Stimulated activated naive CD8-positive, alpha-beta T cell treated with anti-CD3 and anti-CD28 coated beads, Interleukin-15, amount 100 ng/mL, for 72 hours (primary cell): ENCODE results near the gene UST.
"Not testable (repeated sequence)": the region's sequence is repeated elsewhere in the genome, so short reads cannot be mapped to it uniquely, and the experiment has no call there.

Experiments
- ATAC-seq: fragments of 150-1000 bp; cut with Tn5 transposase; 2 replicates; pipeline ENCODE4 v1.10.0; 2021; ENCODE audit warnings: mild to moderate bottlenecking, moderate library complexity
- DNase-seq, 2 donors: peaks; one replicate each; pipeline ENCODE4 v3.0.0; 2021 to 2022
- H3K27ac Mint-ChIP-seq, 2 donors: one replicate each; pipeline ENCODE4 v1.8.0; 2022; ENCODE audit warnings: mild to moderate bottlenecking in 2 of 2, mixed read lengths in 2 of 2, moderate library complexity in 2 of 2
- H3K27me3 Mint-ChIP-seq: one replicate; pipeline ENCODE4 v1.8.0; 2022; ENCODE audit warnings: mixed read lengths
- H3K4me1 Mint-ChIP-seq: one replicate; pipeline ENCODE4 v1.8.0; 2022; ENCODE audit warnings: mild to moderate bottlenecking, mixed read lengths
- H3K4me3 Mint-ChIP-seq, 2 donors: one replicate each; pipeline ENCODE4 v1.8.0; 2022; ENCODE audit warnings: mild to moderate bottlenecking in 2 of 2, mixed read lengths in 2 of 2, moderate library complexity in 1 of 2
- H3K9me3 Mint-ChIP-seq, 2 donors: one replicate each; pipeline ENCODE4 v1.8.0; 2022; ENCODE audit warnings: mixed read lengths in 2 of 2

Gene UST

GRCh38 chr6:148974351-148974750 lies 227.5 kb downstream of the UST start:
- no peak overlapping the region for H3K4me3 Mint-ChIP-seq
- no peak overlapping the region for H3K27ac Mint-ChIP-seq
- H3K4me1 Mint-ChIP-seq = peaks cover 6% of the 10 kb centered on the region
- no peaks in the 10 kb centered on the region for H3K9me3 Mint-ChIP-seq
- H3K27me3 Mint-ChIP-seq = peaks cover 22% of the 10 kb centered on the region
- DNase-seq (no peak), ATAC-seq (no peak)

- not testable (repeated sequence) for H3K9me3 Mint-ChIP-seq, ATAC-seq, H3K27ac Mint-ChIP-seq, H3K27me3 Mint-ChIP-seq, DNase-seq, H3K4me3 Mint-ChIP-seq, H3K4me1 Mint-ChIP-seq
These were observed 231.5 kb downstream of the UST start for GRCh38 chr6:148978298-148978697.

- H3K27ac Mint-ChIP-seq = no peak overlapping the region
- no peaks in the 10 kb centered on the region for H3K4me1 Mint-ChIP-seq
- H3K27me3 Mint-ChIP-seq = no peaks in the 10 kb centered on the region
- DNase-seq (no peak), ATAC-seq (no peak)
- H3K4me3 Mint-ChIP-seq = no peak overlapping the region
- no peaks in the 10 kb centered on the region for H3K9me3 Mint-ChIP-seq
These were observed 232.4 kb downstream of the UST start for GRCh38 chr6:148979014-148979901.

GRCh38 chr6:148980234-148980633 lies 233.4 kb downstream of the UST start:
- Mint-ChIP-seq H3K9me3 (no peaks in the 10 kb centered on the region), H3K27ac (no peak overlapping the region), H3K27me3 (no peaks in the 10 kb centered on the region), H3K4me3 (no peak overlapping the region), H3K4me1 (no peaks in the 10 kb centered on the region)
- DNase-seq = no peak
- ATAC-seq = no peak

- Mint-ChIP-seq H3K27ac (no peak overlapping the region), H3K4me3 (no peak overlapping the region), H3K9me3 (no peaks in the 10 kb centered on the region), H3K27me3 (no peaks in the 10 kb centered on the region), H3K4me1 (no peaks in the 10 kb centered on the region)
- ATAC-seq (no peak), DNase-seq (no peak)
These were observed 234.7 kb downstream of the UST start for GRCh38 chr6:148981515-148981914.

GRCh38 chr6:148983101-148983761 lies 236.4 kb downstream of the UST start:
- no peak overlapping the region for H3K27ac Mint-ChIP-seq
- no peaks in the 10 kb centered on the region for H3K9me3 Mint-ChIP-seq
- DNase-seq (no peak), ATAC-seq (no peak)
- no peak overlapping the region for H3K4me3 Mint-ChIP-seq
- no peaks in the 10 kb centered on the region for H3K4me1 Mint-ChIP-seq
- H3K27me3 Mint-ChIP-seq = no peaks in the 10 kb centered on the region

- DNase-seq = no peak
- Mint-ChIP-seq H3K27me3 (no peaks in the 10 kb centered on the region), H3K4me1 (no peaks in the 10 kb centered on the region), H3K9me3 (no peaks in the 10 kb centered on the region), H3K27ac (no peak overlapping the region), H3K4me3 (no peak overlapping the region)
- no peak for ATAC-seq
These were observed 237.1 kb downstream of the UST start for GRCh38 chr6:148983966-148984365.

- no peak for DNase-seq
- Mint-ChIP-seq H3K27me3 (no peaks in the 10 kb centered on the region), H3K4me1 (no peaks in the 10 kb centered on the region), H3K4me3 (no peak overlapping the region), H3K9me3 (no peaks in the 10 kb centered on the region), H3K27ac (no peak overlapping the region)
- no peak for ATAC-seq
These were observed 237.8 kb downstream of the UST start for GRCh38 chr6:148984531-148985056.

GRCh38 chr6:148985499-148985898 lies 238.7 kb downstream of the UST start:
- ATAC-seq = no peak
- Mint-ChIP-seq H3K4me3 (no peak overlapping the region), H3K27ac (no peak overlapping the region), H3K4me1 (no peaks in the 10 kb centered on the region), H3K9me3 (no peaks in the 10 kb centered on the region), H3K27me3 (no peaks in the 10 kb centered on the region)
- no peak for DNase-seq

- no peaks in the 10 kb centered on the region for H3K4me1 Mint-ChIP-seq
- H3K27me3 Mint-ChIP-seq = no peaks in the 10 kb centered on the region
- DNase-seq = no peak
- H3K4me3 Mint-ChIP-seq = no peak overlapping the region
- no peak for ATAC-seq
- H3K9me3 Mint-ChIP-seq = no peaks in the 10 kb centered on the region
- no peak overlapping the region for H3K27ac Mint-ChIP-seq
These were observed 239.8 kb downstream of the UST start for GRCh38 chr6:148986608-148987007.

- Mint-ChIP-seq H3K27ac (no peak overlapping the region), H3K27me3 (no peaks in the 10 kb centered on the region), H3K4me1 (no peaks in the 10 kb centered on the region), H3K9me3 (no peaks in the 10 kb centered on the region), H3K4me3 (no peak overlapping the region)
- no peak for DNase-seq
- no peak for ATAC-seq
These were observed 241.2 kb downstream of the UST start for GRCh38 chr6:148987982-148988381.

GRCh38 chr6:148989585-148989984 lies 242.8 kb downstream of the UST start:
- no peaks in the 10 kb centered on the region for H3K9me3 Mint-ChIP-seq
- H3K4me1 Mint-ChIP-seq = no peaks in the 10 kb centered on the region
- DNase-seq (no peak), ATAC-seq (no peak)
- H3K27ac Mint-ChIP-seq = no peak overlapping the region
- H3K4me3 Mint-ChIP-seq = no peak overlapping the region
- H3K27me3 Mint-ChIP-seq = no peaks in the 10 kb centered on the region

GRCh38 chr6:148990403-148990802 lies 243.6 kb downstream of the UST start:
- H3K4me3 Mint-ChIP-seq = no peak overlapping the region
- ATAC-seq = no peak
- no peak for DNase-seq

GRCh38 chr6:148996815-148997214 lies 250.0 kb downstream of the UST start:
- Mint-ChIP-seq H3K4me3 (no peak overlapping the region), H3K4me1 (peaks cover 12% of the 10 kb centered on the region)

More at GRCh38 chr6:148990403-148990802, 243.6 kb downstream of the UST start:
- peak overlapping the region in 1 of 2 donors; percentile 3 for H3K27ac Mint-ChIP-seq
- no peaks in the 10 kb centered on the region for H3K4me1 Mint-ChIP-seq
- H3K27me3 Mint-ChIP-seq = no peaks in the 10 kb centered on the region
- H3K9me3 Mint-ChIP-seq = no peaks in the 10 kb centered on the region

GRCh38 chr6:148997865-148998264 lies 251.0 kb downstream of the UST start:
- Mint-ChIP-seq H3K4me1 (peaks cover 12% of the 10 kb centered on the region), H3K4me3 (no peak overlapping the region), H3K27me3 (no peaks in the 10 kb centered on the region), H3K27ac (no peak overlapping the region), H3K9me3 (peaks cover 11 to 24% of the 10 kb centered on the region in 2 donors)
- ATAC-seq (no peak), DNase-seq (no peak)

More at GRCh38 chr6:148996815-148997214, 250.0 kb downstream of the UST start:
- DNase-seq (no peak), ATAC-seq (no peak)
- H3K27me3 Mint-ChIP-seq = no peaks in the 10 kb centered on the region
- H3K9me3 Mint-ChIP-seq = peaks cover 9 to 21% of the 10 kb centered on the region in 2 donors
- H3K27ac Mint-ChIP-seq = no peak overlapping the region

GRCh38 chr6:148998704-148999103 lies 251.9 kb downstream of the UST start:
- peaks cover 11 to 24% of the 10 kb centered on the region in 2 donors for H3K9me3 Mint-ChIP-seq
- H3K4me3 Mint-ChIP-seq = no peak overlapping the region
- H3K27me3 Mint-ChIP-seq = no peaks in the 10 kb centered on the region
- DNase-seq (no peak), ATAC-seq (no peak)
- peaks cover 12% of the 10 kb centered on the region for H3K4me1 Mint-ChIP-seq
- no peak overlapping the region for H3K27ac Mint-ChIP-seq
